ENCODE data around the gene LPCAT3.

GRCh38 chr12:7005311-7005710 is 13.0 kb downstream of the LPCAT3 start:
- TF ChIP-seq CTCF (conservative IDR thresholded peaks at IDR 0.05; ENCODE audit: low read depth, low read length) (no peak), EZH2 (IDR thresholded peaks at IDR 0.05; ENCODE audit: low read length, unreplicated experiment) (no peak)

All from PC-3 (cell line).